Upper lobe of left lung (tissue), 4 donors: Measurements from ENCODE around the gene WDR19.
"Not testable (repeated sequence)": the region's sequence is repeated elsewhere in the genome, so short reads cannot be mapped to it uniquely, and the experiment has no call there.

Source experiments
- EP300 ChIP-seq, 4 donors: sonication (generic); formaldehyde crosslinking; IDR thresholded peaks; one replicate each; pipeline ENCODE4 v1.5.1; 2017; ENCODE audit warnings: antibody characterized with exemption in 4 of 4, control low read depth in 2 of 4
- POLR2A ChIP-seq, 4 donors: fragments of 450-650 bp; IDR thresholded peaks; one replicate each; pipeline ENCODE4 v1.5.1; 2016 to 2017; ENCODE audit warnings: antibody characterized with exemption in 4 of 4, mild to moderate bottlenecking in 2 of 4
- TF ChIP-seq, protein P1 (sequence below), 6 experiments: fragments of 450-650 bp in 4 of 6; fragments of 200-600 bp in 2 of 6; sonication (generic) in 2 of 6; IDR thresholded peaks; one replicate each; pipeline ENCODE4 v1.5.1; 2016 to 2019; ENCODE audit warnings: antibody characterized with exemption in 6 of 6

DNA sequence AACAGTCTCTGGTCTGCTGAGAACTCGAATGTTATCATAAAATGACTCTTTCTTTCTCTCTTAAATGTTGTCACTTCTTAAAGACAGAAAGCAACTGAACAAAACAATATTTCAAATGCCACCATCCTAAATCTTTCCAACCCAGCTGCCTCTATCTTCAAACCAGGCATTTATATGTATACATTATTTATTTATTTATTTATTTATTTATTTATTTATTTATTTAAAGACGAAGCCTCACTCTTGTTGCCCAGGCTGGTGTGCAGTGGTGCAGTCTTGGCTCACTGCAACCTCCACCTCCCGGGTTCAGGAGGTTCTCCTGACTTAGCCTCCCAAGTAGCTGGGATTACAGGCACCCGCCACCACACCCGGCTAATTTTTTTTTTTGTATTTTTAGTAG, 110.1 kb downstream of the WDR19 start:
- not testable (repeated sequence) for TF ChIP-seq POLR2A, EP300 (IDR thresholded peaks at IDR 0.05)
- TF ChIP-seq, protein P1, sequence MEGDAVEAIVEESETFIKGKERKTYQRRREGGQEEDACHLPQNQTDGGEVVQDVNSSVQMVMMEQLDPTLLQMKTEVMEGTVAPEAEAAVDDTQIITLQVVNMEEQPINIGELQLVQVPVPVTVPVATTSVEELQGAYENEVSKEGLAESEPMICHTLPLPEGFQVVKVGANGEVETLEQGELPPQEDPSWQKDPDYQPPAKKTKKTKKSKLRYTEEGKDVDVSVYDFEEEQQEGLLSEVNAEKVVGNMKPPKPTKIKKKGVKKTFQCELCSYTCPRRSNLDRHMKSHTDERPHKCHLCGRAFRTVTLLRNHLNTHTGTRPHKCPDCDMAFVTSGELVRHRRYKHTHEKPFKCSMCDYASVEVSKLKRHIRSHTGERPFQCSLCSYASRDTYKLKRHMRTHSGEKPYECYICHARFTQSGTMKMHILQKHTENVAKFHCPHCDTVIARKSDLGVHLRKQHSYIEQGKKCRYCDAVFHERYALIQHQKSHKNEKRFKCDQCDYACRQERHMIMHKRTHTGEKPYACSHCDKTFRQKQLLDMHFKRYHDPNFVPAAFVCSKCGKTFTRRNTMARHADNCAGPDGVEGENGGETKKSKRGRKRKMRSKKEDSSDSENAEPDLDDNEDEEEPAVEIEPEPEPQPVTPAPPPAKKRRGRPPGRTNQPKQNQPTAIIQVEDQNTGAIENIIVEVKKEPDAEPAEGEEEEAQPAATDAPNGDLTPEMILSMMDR (IDR thresholded peaks at IDR 0.05) = not testable (repeated sequence)
